IPS-15b (cell line): ENCODE measurements around the gene HBE1.
"Not testable (repeated sequence)": the region's sequence is repeated elsewhere in the genome, so short reads cannot be mapped to it uniquely, and the experiment has no call there.

Experiments
- H3K27me3 ChIP-seq: one replicate; pipeline ENCODE4 v1.6.1; 2013; ENCODE audit warnings: low read length; ENCODE audit not compliant: control insufficient read depth, insufficient read depth
- H3K36me3 ChIP-seq: one replicate; pipeline ENCODE4 v1.6.1; 2013; ENCODE audit warnings: low read length; ENCODE audit not compliant: control insufficient read depth, insufficient read depth
- H3K4me1 ChIP-seq: one replicate; pipeline ENCODE4 v1.6.1; 2013; ENCODE audit warnings: mild to moderate bottlenecking, low read length; ENCODE audit not compliant: control insufficient read depth, insufficient read depth
- H3K4me3 ChIP-seq: one replicate; pipeline ENCODE4 v1.5.1; 2013; ENCODE audit warnings: low read depth, low read length
- H3K9ac ChIP-seq: one replicate; pipeline ENCODE4 v1.6.1; 2013; ENCODE audit warnings: low read depth, mild to moderate bottlenecking, low read length
- H3K9me3 ChIP-seq: one replicate; pipeline ENCODE4 v1.6.1; 2013; ENCODE audit warnings: mild to moderate bottlenecking, low read length; ENCODE audit not compliant: control insufficient read depth, insufficient read depth

The HBE1 gene

DNA sequence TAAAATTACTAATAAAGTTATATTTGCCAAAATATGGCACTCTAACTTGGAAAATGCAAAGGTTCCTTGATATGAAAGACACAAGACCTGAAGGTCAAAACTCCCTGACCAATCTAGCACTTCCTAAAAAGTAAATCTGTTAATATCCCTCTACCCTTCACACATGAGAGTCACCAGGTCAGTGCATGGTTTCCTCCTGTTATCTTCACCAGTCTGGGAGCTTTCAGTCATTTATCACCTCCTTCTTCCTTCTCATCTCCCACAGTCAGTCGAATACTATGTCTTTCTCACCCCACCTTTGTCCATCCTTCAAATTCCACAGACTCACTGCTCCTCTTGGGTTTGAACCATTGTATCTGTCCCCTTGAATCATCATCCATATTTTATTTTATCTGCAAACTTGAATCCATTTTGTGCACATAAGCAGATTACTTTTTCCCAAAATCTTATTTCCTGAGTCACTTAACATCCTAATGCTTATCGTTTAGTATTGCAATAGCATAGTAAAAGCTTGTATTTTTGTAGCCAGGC, 2.6 kb downstream of the HBE1 start:
- no peak overlapping the region for H3K4me3 ChIP-seq
- no peaks in the 10 kb centered on the region for H3K9me3 ChIP-seq
- H3K9ac ChIP-seq: no peak overlapping the region
- no peaks in the 10 kb centered on the region for H3K27me3 ChIP-seq
- no peaks in the 10 kb centered on the region for H3K36me3 ChIP-seq
- no peaks in the 10 kb centered on the region for H3K4me1 ChIP-seq

DNA sequence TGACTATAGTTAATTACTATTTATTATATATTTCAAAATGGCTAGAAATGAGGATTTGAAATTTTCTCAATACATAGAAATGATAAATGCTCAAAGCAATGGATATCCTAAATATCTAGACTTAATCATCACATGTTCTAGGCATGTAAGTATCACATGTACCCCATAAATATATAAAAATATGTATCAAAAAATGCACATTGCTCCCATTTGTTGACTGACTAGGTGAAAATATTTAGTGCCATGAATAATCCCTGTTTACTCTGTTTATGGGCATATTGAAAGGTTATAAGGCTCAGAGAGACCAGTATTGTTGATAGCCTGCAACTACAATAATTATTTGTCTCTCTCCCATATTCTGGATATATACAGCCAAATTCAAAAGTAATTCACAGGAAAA, 3.1 kb downstream of the HBE1 start:
- Histone ChIP-seq H3K4me1 (no peaks in the 10 kb centered on the region), H3K9me3 (no peaks in the 10 kb centered on the region), H3K27me3 (no peaks in the 10 kb centered on the region), H3K4me3 (no peak overlapping the region), H3K9ac (no peak overlapping the region), H3K36me3 (no peaks in the 10 kb centered on the region)

- Histone ChIP-seq H3K4me1 (no peaks in the 10 kb centered on the region), H3K4me3 (no peak overlapping the region), H3K9me3 (no peaks in the 10 kb centered on the region), H3K36me3 (no peaks in the 10 kb centered on the region), H3K9ac (no peak overlapping the region), H3K27me3 (no peaks in the 10 kb centered on the region)
Observed at GRCh38 chr11:5265832-5266231, 3.9 kb downstream of the HBE1 start.

- H3K27me3 ChIP-seq: no peaks in the 10 kb centered on the region
- no peak overlapping the region for H3K9ac ChIP-seq
- no peaks in the 10 kb centered on the region for H3K9me3 ChIP-seq
- no peak overlapping the region for H3K4me3 ChIP-seq
- H3K36me3 ChIP-seq: no peaks in the 10 kb centered on the region
- peaks cover 14% of the 10 kb centered on the region for H3K4me1 ChIP-seq
Observed at GRCh38 chr11:5258543-5259262, 11.0 kb downstream of the HBE1 start.

DNA sequence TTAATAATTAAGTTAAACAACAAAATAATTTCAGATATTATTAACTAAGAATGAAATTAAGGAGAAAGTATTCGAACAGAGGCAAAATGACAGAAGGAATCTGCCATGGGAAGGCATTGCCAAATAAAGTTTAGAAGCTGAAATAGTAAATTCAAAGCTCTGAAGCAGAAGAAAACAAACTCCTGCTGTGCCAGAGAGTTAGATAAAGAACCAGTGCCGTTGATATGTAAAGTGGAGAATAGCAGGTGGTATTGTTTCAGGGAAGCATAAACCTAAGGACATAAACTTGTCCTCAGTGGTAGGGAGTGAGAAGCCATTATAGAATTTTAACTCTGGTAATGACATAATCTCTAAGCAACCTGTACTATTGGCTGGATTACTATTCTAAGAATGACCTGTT, 12.4 kb downstream of the HBE1 start:
- Histone ChIP-seq H3K9ac (no peak overlapping the region), H3K9me3 (no peaks in the 10 kb centered on the region), H3K4me1 (peaks cover 14% of the 10 kb centered on the region), H3K4me3 (no peak overlapping the region), H3K36me3 (no peaks in the 10 kb centered on the region), H3K27me3 (no peaks in the 10 kb centered on the region)

GRCh38 chr11:5254646-5255413, 14.9 kb downstream of the HBE1 start, which contains the start of gene HBG2:
Gene HBG2 (minus strand): TSS chr11:5254781. CDS start chr11:5254728, 53 bp downstream.
- H3K9ac ChIP-seq, H3K4me3 ChIP-seq, H3K9me3 ChIP-seq, H3K36me3 ChIP-seq, H3K27me3 ChIP-seq: not testable (repeated sequence)
- peaks cover 14% of the 10 kb centered on the region for H3K4me1 ChIP-seq

DNA sequence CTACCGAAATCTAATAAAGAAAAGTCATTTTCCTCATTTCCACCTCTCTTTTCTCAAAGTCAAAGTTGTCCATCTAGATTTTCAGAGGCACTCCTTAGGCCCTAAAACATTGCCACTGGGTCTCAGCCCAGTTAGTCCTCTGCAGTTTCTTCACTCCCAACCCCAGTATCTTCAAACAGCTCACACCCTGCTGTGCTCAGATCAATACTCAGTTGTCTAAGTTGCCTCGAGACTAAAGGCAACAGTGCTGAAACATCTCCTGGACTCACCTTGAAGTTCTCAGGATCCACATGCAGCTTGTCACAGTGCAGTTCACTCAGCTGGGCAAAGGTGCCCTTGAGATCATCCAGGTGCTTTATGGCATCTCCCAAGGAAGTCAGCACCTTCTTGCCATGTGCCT, 15.7 kb downstream of the HBE1 start:
- H3K9ac ChIP-seq, H3K27me3 ChIP-seq, H3K4me3 ChIP-seq, H3K36me3 ChIP-seq, H3K9me3 ChIP-seq: not testable (repeated sequence)
- H3K4me1 ChIP-seq: peaks cover 14% of the 10 kb centered on the region

DNA sequence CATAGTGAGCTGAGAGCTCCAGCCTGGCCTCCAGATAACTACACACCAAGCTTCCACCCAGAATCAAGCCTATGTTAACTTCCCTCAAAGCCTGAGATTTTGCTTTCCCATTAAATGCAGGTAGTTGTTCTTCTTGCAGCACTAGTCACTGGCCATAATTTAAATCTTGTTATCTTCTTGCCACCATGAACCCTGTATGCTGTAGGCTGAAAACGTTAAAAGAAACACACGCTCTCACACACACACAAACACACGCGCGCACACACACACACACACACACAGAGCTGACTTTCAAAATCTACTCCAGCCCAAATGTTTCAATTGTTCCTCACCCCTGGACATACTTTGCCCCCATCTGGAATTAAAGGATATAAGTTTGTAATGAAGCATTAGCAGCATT, 16.3 kb downstream of the HBE1 start:
- not testable (repeated sequence) for H3K4me3 ChIP-seq, H3K9me3 ChIP-seq, H3K9ac ChIP-seq, H3K27me3 ChIP-seq, H3K36me3 ChIP-seq
- H3K4me1 ChIP-seq: peaks cover 12% of the 10 kb centered on the region

GRCh38 chr11:5252919-5253265, 16.9 kb downstream of the HBE1 start:
- no peaks in the 10 kb centered on the region for H3K9me3 ChIP-seq
- H3K4me3 ChIP-seq: no peak overlapping the region
- H3K36me3 ChIP-seq: no peaks in the 10 kb centered on the region

GRCh38 chr11:5252192-5252918, 17.4 kb downstream of the HBE1 start:
- H3K9me3 ChIP-seq: no peaks in the 10 kb centered on the region
- H3K9ac ChIP-seq: no peak overlapping the region
- peaks cover 3% of the 10 kb centered on the region for H3K4me1 ChIP-seq
- H3K27me3 ChIP-seq: no peaks in the 10 kb centered on the region
- no peak overlapping the region for H3K4me3 ChIP-seq
- no peaks in the 10 kb centered on the region for H3K36me3 ChIP-seq

More at GRCh38 chr11:5252919-5253265, 16.9 kb downstream of the HBE1 start:
- Histone ChIP-seq H3K4me1 (peaks cover 9% of the 10 kb centered on the region), H3K9ac (no peak overlapping the region), H3K27me3 (no peaks in the 10 kb centered on the region)

DNA sequence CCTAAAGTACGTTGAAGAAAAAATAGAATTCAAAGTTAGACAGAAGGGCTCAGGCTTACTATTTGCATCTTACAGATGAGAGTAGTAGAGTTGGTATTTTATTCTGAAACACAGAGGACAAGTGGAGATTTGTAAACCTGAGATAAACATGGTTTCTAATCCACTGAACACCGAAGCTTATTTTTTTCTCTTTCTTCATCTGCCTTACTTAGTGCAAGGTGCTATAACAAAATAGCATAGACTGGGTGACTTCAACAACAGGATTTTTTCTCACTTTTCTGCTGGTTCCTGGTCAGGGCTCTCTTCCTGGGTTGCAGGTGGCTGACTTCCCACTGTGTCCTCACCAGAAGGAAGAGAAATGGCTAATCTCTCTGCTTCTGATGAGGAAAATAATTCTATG, 18.0 kb downstream of the HBE1 start:
- Histone ChIP-seq H3K4me1 (peaks cover 1% of the 10 kb centered on the region), H3K9ac (no peak overlapping the region), H3K4me3 (no peak overlapping the region), H3K27me3 (no peaks in the 10 kb centered on the region), H3K9me3 (no peaks in the 10 kb centered on the region), H3K36me3 (no peaks in the 10 kb centered on the region)
